Astrocyte (in vitro differentiated cells and primary cell): Measurements from ENCODE around the gene CORO2A. TPM values are rescaled to one million over a fixed set of nuclear protein-coding genes. Genes with fewer than 3 reads are reported as not detected.
"Not testable (repeated sequence)": the region's sequence is repeated elsewhere in the genome, so short reads cannot be mapped to it uniquely, and the experiment has no call there.

Experiments
- DNase-seq: peaks from one replicate; pipeline ENCODE4 v3.0.0-alpha.2; 2010; ENCODE audit warnings: low read depth
- FAIRE-seq: peaks from 2 replicates; lab custom pipeline; 2011; peaks lifted over from hg19 to GRCh38; lab: Jason Lieb, UNC
- H2AFZ ChIP-seq: 2 replicates; pipeline ENCODE4 v1.6.0; 2012; ENCODE audit warnings: low read depth, low read length, inconsistent platforms
- H3K27ac ChIP-seq: 2 replicates; pipeline ENCODE4 v1.5.1; 2011; ENCODE audit warnings: low read depth, low read length, inconsistent platforms
- H3K27me3 ChIP-seq: 2 replicates; pipeline ENCODE4 v1.6.0; 2011; ENCODE audit warnings: low read length, inconsistent platforms; ENCODE audit not compliant: insufficient read depth
- H3K36me3 ChIP-seq: 2 replicates; pipeline ENCODE4 v1.5.1; 2011; ENCODE audit warnings: low read length, inconsistent platforms; ENCODE audit not compliant: insufficient read depth
- H3K4me1 ChIP-seq: 2 replicates; pipeline ENCODE4 v1.5.1; 2011; ENCODE audit warnings: low read length, inconsistent platforms; ENCODE audit not compliant: insufficient read depth
- H3K4me2 ChIP-seq: 2 replicates; pipeline ENCODE4 v1.6.0; 2012; ENCODE audit warnings: low read length, inconsistent platforms
- H3K4me3 ChIP-seq: 2 replicates; pipeline ENCODE4 v1.5.1; 2011; ENCODE audit warnings: low read depth, mild to moderate bottlenecking, low read length, inconsistent platforms; ENCODE audit not compliant: insufficient read depth
- H3K79me2 ChIP-seq: 2 replicates; pipeline ENCODE4 v1.6.0; 2012; ENCODE audit warnings: mild to moderate bottlenecking, low read length, inconsistent platforms; ENCODE audit not compliant: insufficient read depth
- H3K9ac ChIP-seq: 2 replicates; pipeline ENCODE4 v1.6.0; 2012; ENCODE audit warnings: mild to moderate bottlenecking, low read length, inconsistent platforms
- H3K9me3 ChIP-seq: 2 replicates; pipeline ENCODE4 v1.5.1; 2012; ENCODE audit warnings: low read depth, mild to moderate bottlenecking, low read length, inconsistent platforms; ENCODE audit not compliant: insufficient read depth
- H4K20me1 ChIP-seq: 2 replicates; pipeline ENCODE4 v1.6.0; 2012; ENCODE audit warnings: low read length, inconsistent platforms; ENCODE audit not compliant: insufficient read depth
- H3K27ac Mint-ChIP-seq: one replicate; pipeline ENCODE4 v1.8.0; 2021; ENCODE audit warnings: mild to moderate bottlenecking, mixed read lengths; ENCODE audit not compliant: unreplicated experiment
- H3K27me3 Mint-ChIP-seq: one replicate; pipeline ENCODE4 v1.8.0; 2021; ENCODE audit warnings: low read depth, mixed read lengths; ENCODE audit not compliant: unreplicated experiment
- H3K36me3 Mint-ChIP-seq: one replicate; pipeline ENCODE4 v1.8.0; 2021; ENCODE audit warnings: low read depth, mixed read lengths; ENCODE audit not compliant: unreplicated experiment
- H3K4me1 Mint-ChIP-seq: one replicate; pipeline ENCODE4 v1.8.0; 2021; ENCODE audit warnings: low read depth, mixed read lengths; ENCODE audit not compliant: unreplicated experiment
- H3K4me3 Mint-ChIP-seq: one replicate; pipeline ENCODE4 v1.8.0; 2021; ENCODE audit warnings: mild to moderate bottlenecking, moderate library complexity, mixed read lengths; ENCODE audit not compliant: unreplicated experiment
- H3K9me3 Mint-ChIP-seq: one replicate; pipeline ENCODE4 v1.8.0; 2021; ENCODE audit warnings: mild to moderate bottlenecking, mixed read lengths; ENCODE audit not compliant: unreplicated experiment
- CTCF ChIP-seq: IDR thresholded peaks from 2 replicates; pipeline ENCODE4 v1.5.1; 2011; ENCODE audit warnings: low read depth, mild to moderate bottlenecking, inconsistent platforms, low read length, moderate library complexity; ENCODE audit not compliant: insufficient read depth
- EZH2 ChIP-seq: IDR thresholded peaks from 2 replicates; pipeline ENCODE4 v1.6.1; 2012; ENCODE audit warnings: mild to moderate bottlenecking, low read length, inconsistent platforms; ENCODE audit not compliant: insufficient read depth
- total RNA-seq: library from RNA; stranded (reverse); gene quantifications from 2 replicates; pipeline ENCODE4 v1.2.1, GENCODE V29; 2021

The CORO2A gene
- total RNA-seq, 1 donor from 2014 or later: 11.1 TPM

- no peaks in the 10 kb centered on the region for H3K4me1 Mint-ChIP-seq
- Histone ChIP-seq H2AFZ (no peak overlapping the region), H3K4me2 (no peak overlapping the region), H3K9me3 (no peaks in the 10 kb centered on the region), H3K27me3 (no peaks in the 10 kb centered on the region), H3K27ac (no peak overlapping the region), H3K4me3 (no peak overlapping the region), H4K20me1 (no peaks in the 10 kb centered on the region), H3K4me1 (no peaks in the 10 kb centered on the region), H3K79me2 (no peaks in the 10 kb centered on the region), H3K36me3 (no peaks in the 10 kb centered on the region), H3K9ac (no peak overlapping the region)
- DNase-seq: no peak
- peaks cover 1% of the 10 kb centered on the region for H3K9me3 Mint-ChIP-seq
- H3K27ac Mint-ChIP-seq: no peak overlapping the region
- no peak for TF ChIP-seq EZH2
- no peak for TF ChIP-seq CTCF
- H3K27me3 Mint-ChIP-seq: peaks cover 5% of the 10 kb centered on the region
- no peak overlapping the region for H3K4me3 Mint-ChIP-seq
- no peaks in the 10 kb centered on the region for H3K36me3 Mint-ChIP-seq
- no peak for FAIRE-seq
Observed at GRCh38 chr9:98175762-98176161, 16.7 kb downstream of the CORO2A start.

DNA sequence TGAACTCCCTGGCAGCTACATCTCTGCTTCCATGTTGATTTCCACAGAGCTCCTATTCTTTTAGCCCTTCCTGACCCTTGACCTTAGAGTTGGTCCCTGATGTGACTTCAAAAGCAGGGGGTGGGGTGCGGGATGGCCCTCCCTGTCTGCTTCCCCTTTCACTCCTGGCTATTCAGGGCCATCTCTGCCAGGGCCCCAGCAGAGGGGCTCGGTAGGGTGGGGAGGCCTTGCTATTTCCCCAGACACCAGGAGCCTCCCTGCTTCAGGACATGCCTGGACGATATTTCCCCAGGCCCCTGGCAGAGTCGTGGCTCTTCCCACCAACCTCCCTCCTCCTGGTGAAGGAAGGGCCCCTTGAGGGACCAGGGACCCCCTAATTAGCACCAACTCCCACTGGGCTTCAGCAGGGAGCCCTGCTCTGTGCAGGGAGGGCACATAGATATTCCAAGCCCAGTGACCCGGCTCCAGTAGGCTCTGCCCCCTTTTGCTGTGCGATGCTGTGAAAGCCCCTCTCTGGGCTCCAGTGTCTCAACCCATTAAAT is 17.3 kb downstream of the CORO2A start:
- TF ChIP-seq CTCF (no peak), EZH2 (no peak)
- FAIRE-seq (no peak), DNase-seq (no peak)
- Mint-ChIP-seq H3K36me3 (no peaks in the 10 kb centered on the region), H3K4me3 (no peak overlapping the region), H3K4me1 (no peaks in the 10 kb centered on the region), H3K27ac (no peak overlapping the region), H3K27me3 (peaks cover 2% of the 10 kb centered on the region), H3K9me3 (no peaks in the 10 kb centered on the region)
- H3K27me3 ChIP-seq: no peaks in the 10 kb centered on the region
- no peak overlapping the region for H3K27ac ChIP-seq
- H4K20me1 ChIP-seq: no peaks in the 10 kb centered on the region
- no peaks in the 10 kb centered on the region for H3K9me3 ChIP-seq
- H3K4me3 ChIP-seq: no peak overlapping the region
- no peaks in the 10 kb centered on the region for H3K36me3 ChIP-seq
- H3K79me2 ChIP-seq: no peaks in the 10 kb centered on the region
- no peak overlapping the region for H3K9ac ChIP-seq
- H2AFZ ChIP-seq: no peak overlapping the region
- H3K4me1 ChIP-seq: no peaks in the 10 kb centered on the region
- no peak overlapping the region for H3K4me2 ChIP-seq

DNA sequence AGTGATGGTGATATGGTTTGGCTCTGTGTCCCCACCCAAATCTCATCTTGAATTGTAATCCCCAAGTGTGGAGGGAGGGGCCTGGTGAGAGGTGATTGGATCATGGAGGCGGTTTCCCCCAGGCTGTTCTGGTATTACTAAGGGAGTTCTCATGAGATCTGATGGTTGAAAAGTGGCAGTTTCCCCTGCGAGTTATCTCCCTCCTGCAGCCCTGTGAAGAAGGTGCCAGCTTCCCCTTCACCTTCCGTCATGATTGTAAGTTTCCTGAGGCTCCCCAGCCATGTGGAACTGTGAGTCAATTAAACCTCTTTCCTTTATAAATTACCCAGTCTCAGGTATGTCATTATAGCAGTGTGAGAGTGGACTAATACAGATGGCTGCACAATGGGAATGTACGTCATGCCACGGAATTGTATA is 17.9 kb downstream of the CORO2A start:
- not testable (repeated sequence) for H3K4me3 ChIP-seq, FAIRE-seq, H2AFZ ChIP-seq, H3K4me3 Mint-ChIP-seq, DNase-seq, H4K20me1 ChIP-seq, H3K4me1 ChIP-seq, H3K27me3 Mint-ChIP-seq, H3K79me2 ChIP-seq, H3K9ac ChIP-seq, H3K27ac ChIP-seq, H3K4me2 ChIP-seq, H3K9me3 Mint-ChIP-seq, H3K27me3 ChIP-seq, H3K36me3 ChIP-seq, H3K9me3 ChIP-seq, H3K36me3 Mint-ChIP-seq, H3K27ac Mint-ChIP-seq, H3K4me1 Mint-ChIP-seq
